SK-N-SH treated with all-trans-retinoic acid at 6 μM for 48 hours (cell line): ENCODE measurements around the gene SPATS2.

Experiments used
- ATAC-seq: fragments of 200-7000 bp; cut with Tn5 transposase; 3 replicates; pipeline ENCODE4 v1.9.1; 2020; ENCODE audit warnings: mild to moderate bottlenecking, moderate library complexity
- BACH2 ChIP-seq: fragments of 250-450 bp; sonication (Bioruptor Pico); IDR thresholded peaks from 2 replicates; pipeline ENCODE4 v1.9.0; 2021; ENCODE audit warnings: mild to moderate bottlenecking, borderline replicate concordance
- CREB5 ChIP-seq: fragments of 250-450 bp; sonication (Bioruptor Pico); IDR thresholded peaks from 2 replicates; pipeline ENCODE4 v1.5.1; 2020; ENCODE audit warnings: low read depth, mild to moderate bottlenecking, moderate library complexity
- CSDC2 ChIP-seq: fragments of 250-450 bp; sonication (Bioruptor Pico); IDR thresholded peaks from 2 replicates; pipeline ENCODE4 v1.5.0; 2020; ENCODE audit warnings: mild to moderate bottlenecking, moderate library complexity
- ISL1 ChIP-seq: fragments of 250-450 bp; sonication (Bioruptor Pico); IDR thresholded peaks from 2 replicates; pipeline ENCODE4 v2.1.2; 2022; ENCODE audit warnings: mild to moderate bottlenecking, moderate library complexity
- OSR1 ChIP-seq: fragments of 250-450 bp; sonication (Bioruptor Pico); IDR thresholded peaks from 2 replicates; pipeline ENCODE4 v1.8.0; 2022; ENCODE audit warnings: moderate library complexity, mild to moderate bottlenecking, inconsistent platforms
- POU6F1 ChIP-seq: fragments of 250-450 bp; sonication (Bioruptor Pico); IDR thresholded peaks from 2 replicates; pipeline ENCODE4 v1.8.0; 2021; ENCODE audit warnings: low read depth, mild to moderate bottlenecking, moderate library complexity, borderline replicate concordance
- PPARA ChIP-seq: fragments of 250-450 bp; sonication (Bioruptor Pico); IDR thresholded peaks from 2 replicates; pipeline ENCODE4 v1.5.0; 2020; ENCODE audit warnings: mild to moderate bottlenecking, borderline replicate concordance
- RARB ChIP-seq: fragments of 250-450 bp; sonication (Bioruptor Pico); IDR thresholded peaks from 2 replicates; pipeline ENCODE4 v1.8.0; 2021; ENCODE audit warnings: mild to moderate bottlenecking, moderate library complexity
- SNAI2 ChIP-seq: fragments of 250-450 bp; sonication (Bioruptor Pico); IDR thresholded peaks from 2 replicates; pipeline ENCODE4 v1.5.0; 2020; ENCODE audit warnings: mild to moderate bottlenecking, moderate library complexity
- TCF4 ChIP-seq: fragments of 250-450 bp; sonication (Bioruptor Pico); IDR thresholded peaks from 2 replicates; pipeline ENCODE4 v1.8.0; 2021; ENCODE audit warnings: mild to moderate bottlenecking, moderate library complexity, borderline replicate concordance
- TOX ChIP-seq: fragments of 250-450 bp; sonication (Bioruptor Pico); IDR thresholded peaks from 2 replicates; pipeline ENCODE4 v1.8.0; 2021; ENCODE audit warnings: mild to moderate bottlenecking, moderate library complexity, borderline replicate concordance
- TSHZ2 ChIP-seq: fragments of 250-450 bp; sonication (Bioruptor Pico); IDR thresholded peaks from 2 replicates; pipeline ENCODE4 v1.5.0; 2020; ENCODE audit warnings: mild to moderate bottlenecking, moderate library complexity
- ZC3H10 ChIP-seq: fragments of 250-450 bp; sonication (Bioruptor Pico); IDR thresholded peaks from 2 replicates; pipeline ENCODE4 v1.5.1; 2021; ENCODE audit warnings: mild to moderate bottlenecking, moderate library complexity
- ZFP3 ChIP-seq: fragments of 250-450 bp; sonication (Bioruptor Pico); IDR thresholded peaks from 2 replicates; pipeline ENCODE4 v1.5.0; 2020; ENCODE audit warnings: mild to moderate bottlenecking, moderate library complexity
- ZFP30 ChIP-seq: fragments of 450-650 bp; formaldehyde crosslinking; IDR thresholded peaks from 2 replicates; pipeline ENCODE4 v1.5.0; 2022; ENCODE audit warnings: mild to moderate bottlenecking, moderate library complexity
- ZNF565 ChIP-seq: fragments of 450-650 bp; formaldehyde crosslinking; conservative IDR thresholded peaks from 2 replicates; pipeline ENCODE4 v1.5.0; 2020; ENCODE audit warnings: low read depth, mild to moderate bottlenecking, moderate library complexity
- ZNF70 ChIP-seq: fragments of 450-650 bp; formaldehyde crosslinking; IDR thresholded peaks from 2 replicates; pipeline ENCODE4 v1.5.0; 2020; ENCODE audit warnings: mild to moderate bottlenecking, moderate library complexity
- ZNF8 ChIP-seq: fragments of 450-650 bp; formaldehyde crosslinking; IDR thresholded peaks from 2 replicates; pipeline ENCODE4 v1.5.0; 2020; ENCODE audit warnings: mild to moderate bottlenecking, moderate library complexity
- TF ChIP-seq, protein P1 (sequence below): fragments of 250-450 bp; sonication (Bioruptor Pico); IDR thresholded peaks from 2 replicates; pipeline ENCODE4 v1.5.1; 2021; ENCODE audit warnings: mild to moderate bottlenecking, moderate library complexity

Gene SPATS2

DNA sequence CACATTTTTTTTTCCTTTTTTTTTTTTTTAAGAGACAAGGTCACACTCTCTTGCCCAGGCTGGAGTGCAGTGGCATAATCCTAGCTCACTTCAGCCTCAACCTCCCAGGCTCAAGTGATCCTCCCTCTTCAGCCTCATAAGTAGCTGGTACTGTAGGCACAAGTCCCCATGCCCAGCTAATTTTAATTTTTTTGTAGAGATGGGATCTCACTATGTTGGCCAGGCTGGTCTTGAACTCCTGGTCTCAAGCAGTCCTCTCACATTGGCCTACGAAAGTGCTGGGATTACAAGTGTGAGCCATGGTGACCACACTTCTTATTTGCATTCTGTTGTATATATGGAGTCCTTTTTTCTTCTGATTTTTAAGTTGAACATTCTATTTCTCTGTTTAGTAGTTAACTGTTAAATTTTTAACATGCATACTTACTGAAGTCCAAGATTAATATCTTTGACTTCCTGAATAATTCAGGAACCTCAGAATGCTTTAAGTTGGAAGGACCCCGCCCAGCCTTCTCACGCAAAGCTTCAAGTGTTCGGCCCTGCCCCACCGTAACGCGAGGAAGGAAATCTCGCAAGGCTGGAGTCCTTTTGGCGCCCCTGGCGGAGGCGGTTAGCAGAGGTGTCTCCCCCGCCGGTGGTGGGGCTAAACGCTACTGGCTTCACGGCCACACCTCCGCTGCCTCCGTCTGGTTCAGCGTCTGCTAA, 21.6 kb downstream of the SPATS2 start:
- TF ChIP-seq RARB (CRISPR knock-in tag) (no peak), TSHZ2 (CRISPR knock-in tag) (no peak), ISL1 (CRISPR knock-in tag) (no peak), CSDC2 (CRISPR knock-in tag) (no peak), BACH2 (no peak), ZNF565 (CRISPR knock-in tag) (no peak), ZFP3 (no peak), ZC3H10 (no peak), ZNF70 (CRISPR knock-in tag) (no peak)
- TF ChIP-seq, protein P1, sequence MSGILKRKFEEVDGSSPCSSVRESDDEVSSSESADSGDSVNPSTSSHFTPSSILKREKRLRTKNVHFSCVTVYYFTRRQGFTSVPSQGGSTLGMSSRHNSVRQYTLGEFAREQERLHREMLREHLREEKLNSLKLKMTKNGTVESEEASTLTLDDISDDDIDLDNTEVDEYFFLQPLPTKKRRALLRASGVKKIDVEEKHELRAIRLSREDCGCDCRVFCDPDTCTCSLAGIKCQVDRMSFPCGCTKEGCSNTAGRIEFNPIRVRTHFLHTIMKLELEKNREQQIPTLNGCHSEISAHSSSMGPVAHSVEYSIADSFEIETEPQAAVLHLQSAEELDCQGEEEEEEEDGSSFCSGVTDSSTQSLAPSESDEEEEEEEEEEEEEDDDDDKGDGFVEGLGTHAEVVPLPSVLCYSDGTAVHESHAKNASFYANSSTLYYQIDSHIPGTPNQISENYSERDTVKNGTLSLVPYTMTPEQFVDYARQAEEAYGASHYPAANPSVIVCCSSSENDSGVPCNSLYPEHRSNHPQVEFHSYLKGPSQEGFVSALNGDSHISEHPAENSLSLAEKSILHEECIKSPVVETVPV (CRISPR knock-in tag), result no peak
- TF ChIP-seq, all 23 proteins: peak for 0
- no peak for ATAC-seq

DNA sequence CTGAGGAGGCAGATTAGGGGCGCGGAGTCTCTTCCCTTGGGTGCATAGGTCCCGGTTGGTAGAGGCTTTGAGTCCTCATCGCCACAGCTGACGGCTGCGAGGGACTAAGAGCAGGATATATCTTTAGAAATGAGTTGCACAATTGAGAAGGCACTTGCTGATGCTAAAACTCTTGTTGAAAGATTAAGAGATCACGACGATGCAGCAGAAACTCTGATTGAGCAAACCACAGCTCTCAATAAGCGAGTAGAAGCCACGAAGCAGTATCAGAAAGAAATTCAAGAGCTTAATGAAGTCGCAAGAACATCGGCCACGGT, 22.1 kb downstream of the SPATS2 start:
- TF ChIP-seq ZC3H10, result no peak
- TF ChIP-seq SNAI2 (CRISPR knock-in tag), result no peak
- TF ChIP-seq TSHZ2 (CRISPR knock-in tag), result no peak
- TF ChIP-seq ZFP3, result no peak
- no peak for TF ChIP-seq BACH2
- ATAC-seq, result no peak

GRCh38 chr12:49397000-49397399, 29.7 kb downstream of the SPATS2 start:
- no peak for ATAC-seq
- TF ChIP-seq ZFP30 (CRISPR knock-in tag) (no peak), POU6F1 (CRISPR knock-in tag) (no peak), ISL1 (CRISPR knock-in tag) (no peak)

- TF ChIP-seq SNAI2 (CRISPR knock-in tag) (no peak), TOX (no peak), ZNF70 (CRISPR knock-in tag) (no peak), ISL1 (CRISPR knock-in tag) (no peak), ZC3H10 (no peak), PPARA (CRISPR knock-in tag) (no peak), ZNF8 (CRISPR knock-in tag) (no peak), CSDC2 (CRISPR knock-in tag) (no peak), TCF4 (CRISPR knock-in tag) (no peak)
- no peak; the same call in 2 of the 3 replicates for ATAC-seq
These were observed 33.0 kb downstream of the SPATS2 start for GRCh38 chr12:49400304-49400703.

- no peak for ATAC-seq
- no peak for TF ChIP-seq ZFP30 (CRISPR knock-in tag)
- TF ChIP-seq ZNF70 (CRISPR knock-in tag), result no peak
- TF ChIP-seq ZFP3, result no peak
- TF ChIP-seq TSHZ2 (CRISPR knock-in tag), result no peak
- TF ChIP-seq ZC3H10, result no peak
- TF ChIP-seq TCF4 (CRISPR knock-in tag), result no peak
- no peak for TF ChIP-seq OSR1 (CRISPR knock-in tag)
- no peak for TF ChIP-seq CREB5 (CRISPR knock-in tag)
- TF ChIP-seq ZNF8 (CRISPR knock-in tag), result no peak
These were observed 36.7 kb downstream of the SPATS2 start for GRCh38 chr12:49403971-49404450.
